ENCODE data around the gene ALDH7A1.

DNA sequence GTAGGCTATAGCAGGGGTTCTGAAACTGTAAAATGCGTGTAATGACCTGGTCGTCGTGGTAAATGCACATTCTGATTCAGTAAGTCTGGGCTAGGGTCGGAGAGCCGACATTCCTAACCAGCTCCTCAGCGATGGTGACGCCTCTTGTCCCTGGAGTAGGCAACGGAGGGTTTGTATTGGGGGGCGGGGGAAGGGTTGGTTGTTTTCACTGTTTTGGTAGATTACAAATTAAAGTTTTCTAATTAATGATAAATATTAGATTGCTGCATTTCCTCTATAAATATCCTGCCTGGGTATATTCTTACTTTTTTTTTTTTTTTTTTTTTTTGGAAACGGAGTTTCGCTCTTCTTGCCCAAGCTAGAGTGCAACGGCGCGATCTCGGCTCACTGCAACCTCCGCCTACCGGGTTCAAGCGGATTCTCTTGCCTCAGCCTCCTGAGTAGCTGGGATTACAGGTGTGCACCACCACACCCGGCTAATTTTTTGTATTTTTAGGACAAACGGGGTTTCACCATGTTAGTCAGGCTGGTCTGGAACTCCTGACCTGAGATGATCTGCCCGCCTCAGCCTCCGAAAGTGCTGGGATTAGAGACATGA lies 566 bp upstream of the ALDH7A1 start:
- TF ChIP-seq CTCF (IDR thresholded peaks at IDR 0.05; ENCODE audit: low read depth, low read length) (no peak), EZH2phosphoT487 (IDR thresholded peaks at IDR 0.05; ENCODE audit: low read depth) (no peak)

Measured in OCI-LY3 (cell line).